Prostate gland (tissue), 2 donors: ENCODE results near the gene DSCAML1. TPM values are rescaled to one million over a fixed set of nuclear protein-coding genes. Genes with fewer than 3 reads are reported as not detected.

Source experiments
- DNase-seq: peaks from one replicate; pipeline ENCODE4 v3.0.0-alpha.2; 2019; ENCODE audit warnings: low spot score
- H3K27ac ChIP-seq, 2 donors: fragments of 200-600 bp; sonication (generic); 2 replicates each; pipeline ENCODE4 v1.5.1; 2017 to 2019
- H3K27me3 ChIP-seq: fragments of 200-600 bp; sonication (generic); replicated peaks from 2 replicates; pipeline ENCODE4 v1.5.1; 2019; ENCODE audit not compliant: insufficient read depth
- H3K36me3 ChIP-seq, 2 donors: fragments of 200-600 bp; sonication (generic); 1 replicate in 1 of 2; 2 replicates in 1 of 2; pipeline versions ENCODE4 v1.5.1 to v1.8.1; 2017 to 2019
- H3K4me1 ChIP-seq: fragments of 200-600 bp; sonication (generic); replicated peaks from 2 replicates; pipeline ENCODE4 v1.5.1; 2019
- H3K4me3 ChIP-seq, 2 donors: fragments of 200-600 bp; sonication (generic); 2 replicates each; pipeline ENCODE4 v1.5.1; 2017 to 2019
- H3K9me3 ChIP-seq: fragments of 200-600 bp; sonication (generic); 2 replicates; pipeline ENCODE4 v1.5.1; 2017
- POLR2A ChIP-seq: fragments of 450-650 bp; IDR thresholded peaks from one replicate; pipeline ENCODE4 v1.6.1; 2016; ENCODE audit warnings: antibody characterized with exemption, mild to moderate bottlenecking
- POLR2AphosphoS5 ChIP-seq: sonication (generic); formaldehyde crosslinking; IDR thresholded peaks from one replicate; pipeline ENCODE4 v1.6.1; 2017; ENCODE audit warnings: antibody characterized with exemption
- WGBS: methylation state at CpG from one replicate; pipeline ENCODE4 v1.1.5; 2018; 5-methylcytosine and 5-hydroxymethylcytosine counted together
- intact Hi-C: fragments of 100-400 bp; cut with DNase I; formaldehyde crosslinking; loops from one replicate; pipeline ENCODE4 v1.14.2; 2022
- total RNA-seq, 2 donors: library from RNA; depleted of rRNA; stranded (reverse); fragments of >200 nt; gene quantifications; one replicate each; pipeline ENCODE4 v1.1.0, GENCODE V29; 2016
- TF ChIP-seq, protein P1 (sequence below), 4 experiments: fragments of 200-600 bp in 2 of 4; fragments of 450-650 bp in 2 of 4; sonication (generic) in 2 of 4; IDR thresholded peaks; 1 replicate in 3 of 4; 2 replicates in 1 of 4; pipeline ENCODE4 v1.5.1; 2016 to 2019; ENCODE audit warnings: antibody characterized with exemption in 4 of 4, mild to moderate bottlenecking in 2 of 4, moderate library complexity in 2 of 4

The DSCAML1 gene
- total RNA-seq, 2 donors from 2014 or later, result 0.14 to 2.8 TPM

DNA sequence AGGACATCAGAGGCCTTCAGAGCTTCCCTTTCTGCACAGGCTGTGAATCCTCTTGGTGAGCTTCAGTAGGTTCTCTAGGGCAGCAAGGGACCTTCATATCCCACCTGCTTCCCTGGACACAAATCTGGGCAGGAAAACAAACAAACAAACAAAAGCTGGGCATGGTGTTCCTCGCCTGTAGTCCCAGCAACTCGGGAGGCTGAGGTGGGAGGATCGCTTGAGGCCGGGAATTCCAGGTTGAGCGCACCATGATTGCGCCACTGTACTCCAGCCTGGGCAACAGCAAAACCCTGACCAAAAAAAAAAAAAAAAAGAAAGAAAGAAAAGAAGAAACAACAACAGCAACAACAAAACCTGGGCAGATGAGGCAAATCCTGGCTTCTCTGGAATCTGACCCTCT lies 376.4 kb downstream of the DSCAML1 start:
- DNase-seq, result no peak
- no peak overlapping the region for H3K4me3 ChIP-seq
- intact Hi-C loops, result no loop called here
- TF ChIP-seq, protein P1, sequence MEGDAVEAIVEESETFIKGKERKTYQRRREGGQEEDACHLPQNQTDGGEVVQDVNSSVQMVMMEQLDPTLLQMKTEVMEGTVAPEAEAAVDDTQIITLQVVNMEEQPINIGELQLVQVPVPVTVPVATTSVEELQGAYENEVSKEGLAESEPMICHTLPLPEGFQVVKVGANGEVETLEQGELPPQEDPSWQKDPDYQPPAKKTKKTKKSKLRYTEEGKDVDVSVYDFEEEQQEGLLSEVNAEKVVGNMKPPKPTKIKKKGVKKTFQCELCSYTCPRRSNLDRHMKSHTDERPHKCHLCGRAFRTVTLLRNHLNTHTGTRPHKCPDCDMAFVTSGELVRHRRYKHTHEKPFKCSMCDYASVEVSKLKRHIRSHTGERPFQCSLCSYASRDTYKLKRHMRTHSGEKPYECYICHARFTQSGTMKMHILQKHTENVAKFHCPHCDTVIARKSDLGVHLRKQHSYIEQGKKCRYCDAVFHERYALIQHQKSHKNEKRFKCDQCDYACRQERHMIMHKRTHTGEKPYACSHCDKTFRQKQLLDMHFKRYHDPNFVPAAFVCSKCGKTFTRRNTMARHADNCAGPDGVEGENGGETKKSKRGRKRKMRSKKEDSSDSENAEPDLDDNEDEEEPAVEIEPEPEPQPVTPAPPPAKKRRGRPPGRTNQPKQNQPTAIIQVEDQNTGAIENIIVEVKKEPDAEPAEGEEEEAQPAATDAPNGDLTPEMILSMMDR (IDR thresholded peaks at IDR 0.05), result no peak
- H3K36me3 ChIP-seq, result no peaks in the 10 kb centered on the region
- 97% methylated on average over 6 of the region's 6 CpGs for WGBS
- H3K27ac ChIP-seq, result no peak overlapping the region
- no peaks in the 10 kb centered on the region for H3K4me1 ChIP-seq
- H3K9me3 ChIP-seq, result no peaks in the 10 kb centered on the region
- no peaks in the 10 kb centered on the region for H3K27me3 ChIP-seq

- Histone ChIP-seq H3K4me3 (no peak overlapping the region), H3K27me3 (no peaks in the 10 kb centered on the region), H3K9me3 (no peaks in the 10 kb centered on the region), H3K36me3 (no peaks in the 10 kb centered on the region), H3K27ac (no peak overlapping the region), H3K4me1 (no peaks in the 10 kb centered on the region)
- 92% methylated on average over 12 of the region's 12 CpGs for WGBS
- no peak for DNase-seq
- TF ChIP-seq POLR2A (no peak), POLR2AphosphoS5 (no peak)
- TF ChIP-seq, protein P1 (IDR thresholded peaks at IDR 0.05), result no peak
- intact Hi-C loops, result no loop called here
Measured at GRCh38 chr11:117420143-117420485, 376.9 kb downstream of the DSCAML1 start.

DNA sequence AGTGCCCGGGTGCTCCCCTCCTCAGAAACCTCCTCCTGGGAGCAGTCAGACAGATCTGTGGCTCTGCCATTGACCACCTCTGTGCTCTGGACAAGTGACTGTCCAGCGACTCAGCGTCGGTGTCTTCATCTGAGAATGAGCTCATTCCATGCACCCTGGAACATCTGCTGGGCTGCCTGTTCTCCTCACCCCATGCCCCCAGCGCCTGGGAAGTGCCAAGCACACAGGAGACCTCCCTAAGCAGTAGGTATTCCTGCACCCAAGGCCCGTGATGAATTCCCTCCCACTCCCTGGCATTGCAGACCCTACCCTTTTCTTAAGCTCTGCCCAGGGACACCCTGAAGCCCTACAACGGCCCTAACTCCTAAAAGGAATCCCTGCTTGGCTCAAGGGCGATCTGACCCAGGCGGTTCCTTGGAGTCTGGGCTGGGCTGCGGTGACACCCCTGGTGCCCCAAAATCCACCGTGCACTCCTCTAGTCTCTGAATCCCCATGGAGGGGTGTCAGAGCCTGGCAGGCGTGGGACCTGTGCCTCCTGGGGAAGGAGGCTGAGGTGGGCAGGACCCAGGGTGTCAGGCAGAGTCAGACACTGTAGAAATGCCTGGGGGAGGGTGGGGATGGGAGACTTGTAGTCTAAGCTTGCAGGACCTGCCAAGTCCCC lies 377.4 kb downstream of the DSCAML1 start:
- Histone ChIP-seq H3K4me3 (no peak overlapping the region), H3K4me1 (no peaks in the 10 kb centered on the region), H3K36me3 (no peaks in the 10 kb centered on the region), H3K9me3 (no peaks in the 10 kb centered on the region), H3K27ac (no peak overlapping the region), H3K27me3 (no peaks in the 10 kb centered on the region)
- DNase-seq, result no peak
- 79% methylated on average over 12 of the region's 12 CpGs for WGBS
- intact Hi-C loops, result no loop called here
- TF ChIP-seq, protein P1 (IDR thresholded peaks at IDR 0.05), result no peak
- no peak for TF ChIP-seq POLR2AphosphoS5
- no peak for TF ChIP-seq POLR2A

DNA sequence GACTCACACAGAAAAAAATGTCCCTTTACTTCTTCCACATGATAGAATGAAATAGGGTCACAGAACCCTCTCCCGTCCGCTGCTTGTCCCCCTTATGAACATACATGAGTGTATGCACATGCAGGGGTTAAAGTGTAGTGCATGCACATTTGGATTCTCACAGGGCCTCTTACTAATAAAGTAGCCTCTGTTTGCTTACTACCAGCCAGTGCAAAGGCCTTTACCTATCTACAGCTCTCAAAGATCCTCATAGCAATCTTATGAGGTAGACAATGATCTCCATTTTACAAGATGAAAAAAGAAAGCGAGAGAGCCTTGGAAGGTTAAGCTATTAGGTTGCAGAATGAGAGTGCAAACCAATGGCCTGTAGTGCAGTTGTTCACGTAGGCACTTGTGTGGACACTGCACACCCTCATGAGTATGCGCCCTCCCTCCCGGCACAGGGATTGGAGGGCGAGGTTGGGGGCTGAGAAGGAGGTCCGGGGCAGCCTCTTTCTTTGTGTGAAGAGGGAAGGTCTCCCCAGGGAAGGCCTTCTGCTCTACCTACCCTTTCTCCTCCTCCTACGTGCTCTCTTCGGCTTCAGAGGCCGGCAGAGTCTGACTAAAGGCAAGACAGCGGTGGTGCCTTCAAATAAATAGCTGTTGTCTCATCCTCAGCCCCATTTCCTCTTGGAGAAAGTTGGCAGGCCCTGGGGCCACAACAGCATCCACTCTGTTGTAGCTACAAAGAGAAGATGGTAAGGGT lies 378.1 kb downstream of the DSCAML1 start:
- no peaks in the 10 kb centered on the region for H3K4me1 ChIP-seq
- no peaks in the 10 kb centered on the region for H3K9me3 ChIP-seq
- WGBS, result 74% methylated on average over 12 of the region's 12 CpGs
- intact Hi-C loops, result no loop called here
- no peak for DNase-seq
- H3K27ac ChIP-seq, result no peak overlapping the region
- no peaks in the 10 kb centered on the region for H3K36me3 ChIP-seq
- H3K4me3 ChIP-seq, result no peak overlapping the region
- no peaks in the 10 kb centered on the region for H3K27me3 ChIP-seq
- TF ChIP-seq POLR2AphosphoS5 (no peak), POLR2A (no peak)
- TF ChIP-seq, protein P1 (IDR thresholded peaks at IDR 0.05), result no peak

- 84% methylated on average over 12 of the region's 12 CpGs for WGBS
- no peaks in the 10 kb centered on the region for H3K27me3 ChIP-seq
- intact Hi-C loops, result no loop called here
Measured at GRCh38 chr11:117417856-117418255, 379.2 kb downstream of the DSCAML1 start.

More at GRCh38 chr11:117417856-117418255, 379.2 kb downstream of the DSCAML1 start:
- H3K27ac ChIP-seq, result no peak overlapping the region
- H3K4me1 ChIP-seq, result no peaks in the 10 kb centered on the region
- H3K4me3 ChIP-seq, result no peak overlapping the region
- DNase-seq, result no peak
- H3K9me3 ChIP-seq, result no peaks in the 10 kb centered on the region
- H3K36me3 ChIP-seq, result no peaks in the 10 kb centered on the region
- TF ChIP-seq, protein P1 (IDR thresholded peaks at IDR 0.05), result no peak
- TF ChIP-seq POLR2A, result no peak
- TF ChIP-seq POLR2AphosphoS5, result no peak
